HL-60 (cell line): ENCODE results near the gene NR4A1.
A peak's percentile ranks its signal among the peaks of the same experiment; 100 is the strongest.

Experiments used
- DNase-seq, 2 experiments: peaks; one replicate each; pipeline ENCODE4 v3.0.0-alpha.2; 2010 to 2020; ENCODE audit warnings: low read depth in 1 of 2, low spot score in 1 of 2
- H3K27ac ChIP-seq: fragments of 250-450 bp; sonication (Bioruptor Pico); replicated peaks from 2 replicates; pipeline ENCODE4 v1.5.1; 2020; ENCODE audit warnings: mild to moderate bottlenecking, moderate library complexity
- H3K27me3 ChIP-seq: fragments of 250-450 bp; sonication (Bioruptor Pico); 2 replicates; pipeline ENCODE4 v1.5.1; 2021; ENCODE audit warnings: mild to moderate bottlenecking, moderate library complexity; ENCODE audit not compliant: insufficient read depth, poor library complexity, severe bottlenecking
- H3K4me3 ChIP-seq: replicated peaks from 2 replicates; pipeline ENCODE4 v1.5.1; 2011; ENCODE audit warnings: mild to moderate bottlenecking, control low read depth, low read length; ENCODE audit not compliant: insufficient read depth
- CTCF ChIP-seq: IDR thresholded peaks from one replicate; pipeline ENCODE4 v1.5.1; 2011; ENCODE audit warnings: low read length, control low read depth, inconsistent platforms; ENCODE audit not compliant: insufficient read depth
- GABPA ChIP-seq: IDR thresholded peaks from 2 replicates; pipeline ENCODE4 v1.6.1; 2012; ENCODE audit warnings: low read depth
- POLR2AphosphoS5 ChIP-seq: IDR thresholded peaks from 2 replicates; pipeline ENCODE4 v1.6.1; 2012; ENCODE audit warnings: low read depth
- REST ChIP-seq: IDR thresholded peaks from 2 replicates; pipeline ENCODE4 v1.6.1; 2012; ENCODE audit warnings: low read depth; ENCODE audit not compliant: insufficient replicate concordance
- SPI1 ChIP-seq: IDR thresholded peaks from 2 replicates; pipeline ENCODE4 v1.6.1; 2012; ENCODE audit warnings: low read depth, mild to moderate bottlenecking, borderline replicate concordance
- long read RNA-seq: library from polyadenylated mRNA; unstranded; transcript quantifications from one replicate; pipeline ENCODE4 v2.0.0, GENCODE V29; 2020

The NR4A1 gene
- long read RNA-seq, partial matches to known transcripts, result 0 of 2 reads
- long read RNA-seq, other reads (novel, unspliced or antisense), result 2 of 2 reads

GRCh38 chr12:52050758-52051541 is at the start of gene NR4A1:
Gene NR4A1 (plus strand): TSS chr12:52051442. CDS start chr12:52054329, 2,887 bp downstream.
- DNase-seq, result peak; percentile 69 to 88
- Histone ChIP-seq H3K27me3 (peaks cover 8% of the 10 kb centered on the region), H3K4me3 (peak within 1 kb of the TSS; percentile 51), H3K27ac (peak within 1 kb of the TSS; percentile 49)
- TF ChIP-seq REST (no peak), GABPA (no peak), SPI1 (no peak), POLR2AphosphoS5 (no peak; the same call in 1 of the 2 replicates), CTCF (no peak)

GRCh38 chr12:52003016-52003550 is 48.2 kb upstream of the NR4A1 start:
- H3K27ac ChIP-seq, result no peak overlapping the region
- DNase-seq, result no peak
- TF ChIP-seq POLR2AphosphoS5 (no peak), REST (no peak), CTCF (no peak), GABPA (no peak), SPI1 (no peak)

DNA sequence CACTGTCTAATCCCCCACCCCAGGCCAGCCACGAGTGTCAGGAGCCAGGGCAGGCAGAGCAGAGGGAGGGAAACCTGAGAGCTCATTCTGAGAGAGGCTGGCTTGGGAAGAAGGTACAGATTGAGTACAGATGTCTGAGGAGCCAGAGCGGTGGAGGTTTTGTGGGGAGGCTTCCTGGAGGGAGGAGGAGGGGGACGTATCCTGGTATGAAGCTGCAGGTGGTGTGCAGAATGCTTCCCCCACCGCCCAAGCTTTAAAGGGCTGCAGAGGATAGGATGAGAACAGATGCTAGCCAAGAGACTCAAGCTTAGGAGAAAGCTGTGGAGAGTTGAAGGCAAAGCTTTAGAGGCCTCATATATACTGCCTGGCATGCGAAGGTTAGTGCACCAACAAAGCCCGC is 47.7 kb upstream of the NR4A1 start:
- DNase-seq, result no peak
- Histone ChIP-seq H3K4me3 (no peak overlapping the region), H3K27ac (no peak overlapping the region), H3K27me3 (peaks cover 22% of the 10 kb centered on the region)
- TF ChIP-seq SPI1, result no peak
- TF ChIP-seq GABPA, result no peak
- TF ChIP-seq POLR2AphosphoS5, result no peak
- TF ChIP-seq REST, result no peak
- no peak for TF ChIP-seq CTCF

More at GRCh38 chr12:52003016-52003550, 48.2 kb upstream of the NR4A1 start:
- Histone ChIP-seq H3K27me3 (peaks cover 18% of the 10 kb centered on the region), H3K4me3 (no peak overlapping the region)
